Activated CD4-positive, CD25-positive, alpha-beta regulatory T cell (primary cell): ENCODE measurements around the gene EFNB1.

Experiments used
- DNase-seq, 4 experiments: peaks; one replicate each; lab custom pipeline; 2025; lab: John Stamatoyannopoulos, UW

The EFNB1 gene

DNA sequence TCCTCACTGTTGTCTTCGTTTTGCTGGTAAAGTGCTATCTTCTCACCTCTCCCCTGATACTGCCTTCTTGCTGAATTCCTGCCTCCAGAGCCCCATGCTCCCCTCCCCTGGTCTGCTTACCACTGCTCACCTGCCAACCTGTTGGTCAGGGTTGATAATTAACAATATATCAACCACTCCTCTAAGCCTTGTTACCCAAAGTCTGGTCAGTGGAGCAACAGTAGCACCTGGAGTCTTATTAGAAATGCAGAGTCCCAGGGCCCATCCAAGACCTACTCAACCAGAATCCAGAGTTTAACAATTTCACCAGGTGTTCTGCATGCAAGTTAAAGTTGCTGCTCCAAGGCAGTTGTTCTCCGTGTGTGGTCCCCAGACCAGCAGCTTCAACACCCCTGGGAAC, 55.0 kb downstream of the EFNB1 start:
- no peak for DNase-seq

DNA sequence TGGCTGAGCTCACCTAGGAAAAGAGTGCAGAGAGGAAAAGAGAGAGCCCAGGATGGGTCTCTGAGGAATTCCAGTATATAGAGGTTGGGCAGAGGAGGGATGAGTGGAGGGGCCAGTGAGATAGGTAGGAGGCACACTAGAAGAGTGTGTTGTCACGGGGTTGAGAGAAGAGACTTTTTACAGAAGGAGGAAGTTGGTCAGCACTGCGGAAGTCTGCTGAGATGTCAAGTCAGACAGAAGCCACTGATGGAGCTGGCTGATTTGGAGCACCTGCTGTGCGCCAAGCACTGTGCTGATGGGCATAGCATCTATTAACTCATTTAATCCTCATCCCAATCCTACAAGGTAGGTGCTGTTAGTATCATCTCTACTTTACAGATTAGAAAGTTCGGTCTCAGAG, 60.4 kb downstream of the EFNB1 start:
- no peak for DNase-seq
